Uterus (tissue), 2 donors: Measurements from ENCODE around the gene CACNG5.

ENCODE experiments used
- POLR2A ChIP-seq, 2 donors: fragments of 450-650 bp; IDR thresholded peaks; one replicate each; pipeline ENCODE4 v1.6.1; 2016; ENCODE audit warnings: antibody characterized with exemption in 2 of 2, mild to moderate bottlenecking in 1 of 2, moderate library complexity in 1 of 2
- TF ChIP-seq, protein P1 (sequence below), 4 experiments: fragments of 200-600 bp in 2 of 4; fragments of 450-650 bp in 2 of 4; sonication (generic) in 2 of 4; IDR thresholded peaks; one replicate each; pipeline ENCODE4 v1.5.1; 2016 to 2019; ENCODE audit warnings: antibody characterized with exemption in 4 of 4, mild to moderate bottlenecking in 2 of 4, moderate library complexity in 1 of 4

DNA sequence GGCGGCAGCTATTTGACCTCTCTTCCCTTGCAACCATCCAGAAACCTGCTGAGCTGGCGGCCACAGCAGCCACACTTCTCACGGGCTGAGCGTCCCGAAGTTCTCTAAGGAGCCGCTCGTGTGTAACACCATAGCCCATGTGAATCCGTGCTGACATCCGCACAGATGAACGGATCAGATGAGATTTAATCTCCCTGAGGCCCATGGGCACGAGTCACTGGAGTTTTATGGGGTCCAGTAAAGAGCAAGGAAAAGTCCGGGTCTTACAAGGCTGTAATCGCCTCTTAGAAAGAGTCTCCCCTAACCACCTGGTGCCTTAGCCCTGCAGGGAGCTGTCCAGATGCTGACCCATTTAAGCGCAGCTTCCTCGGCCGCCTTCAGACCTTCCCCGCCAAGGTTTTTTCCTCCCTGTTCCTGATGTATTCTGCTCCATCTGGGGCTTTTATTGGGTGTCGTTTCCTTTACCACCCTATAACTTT is 5.5 kb upstream of the CACNG5 start:
- TF ChIP-seq, protein P1, sequence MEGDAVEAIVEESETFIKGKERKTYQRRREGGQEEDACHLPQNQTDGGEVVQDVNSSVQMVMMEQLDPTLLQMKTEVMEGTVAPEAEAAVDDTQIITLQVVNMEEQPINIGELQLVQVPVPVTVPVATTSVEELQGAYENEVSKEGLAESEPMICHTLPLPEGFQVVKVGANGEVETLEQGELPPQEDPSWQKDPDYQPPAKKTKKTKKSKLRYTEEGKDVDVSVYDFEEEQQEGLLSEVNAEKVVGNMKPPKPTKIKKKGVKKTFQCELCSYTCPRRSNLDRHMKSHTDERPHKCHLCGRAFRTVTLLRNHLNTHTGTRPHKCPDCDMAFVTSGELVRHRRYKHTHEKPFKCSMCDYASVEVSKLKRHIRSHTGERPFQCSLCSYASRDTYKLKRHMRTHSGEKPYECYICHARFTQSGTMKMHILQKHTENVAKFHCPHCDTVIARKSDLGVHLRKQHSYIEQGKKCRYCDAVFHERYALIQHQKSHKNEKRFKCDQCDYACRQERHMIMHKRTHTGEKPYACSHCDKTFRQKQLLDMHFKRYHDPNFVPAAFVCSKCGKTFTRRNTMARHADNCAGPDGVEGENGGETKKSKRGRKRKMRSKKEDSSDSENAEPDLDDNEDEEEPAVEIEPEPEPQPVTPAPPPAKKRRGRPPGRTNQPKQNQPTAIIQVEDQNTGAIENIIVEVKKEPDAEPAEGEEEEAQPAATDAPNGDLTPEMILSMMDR (IDR thresholded peaks at IDR 0.05), result no peak
- TF ChIP-seq POLR2A (IDR thresholded peaks at IDR 0.05), result no peak
